D341Med (cell line): ENCODE measurements around the gene DIDO1.
"Not testable (repeated sequence)": the region's sequence is repeated elsewhere in the genome, so short reads cannot be mapped to it uniquely, and the experiment has no call there.

Experiments used
- DNase-seq: peaks from one replicate; pipeline ENCODE4 v3.0.0; 2012; ENCODE audit warnings: low spot score

The DIDO1 gene

DNA sequence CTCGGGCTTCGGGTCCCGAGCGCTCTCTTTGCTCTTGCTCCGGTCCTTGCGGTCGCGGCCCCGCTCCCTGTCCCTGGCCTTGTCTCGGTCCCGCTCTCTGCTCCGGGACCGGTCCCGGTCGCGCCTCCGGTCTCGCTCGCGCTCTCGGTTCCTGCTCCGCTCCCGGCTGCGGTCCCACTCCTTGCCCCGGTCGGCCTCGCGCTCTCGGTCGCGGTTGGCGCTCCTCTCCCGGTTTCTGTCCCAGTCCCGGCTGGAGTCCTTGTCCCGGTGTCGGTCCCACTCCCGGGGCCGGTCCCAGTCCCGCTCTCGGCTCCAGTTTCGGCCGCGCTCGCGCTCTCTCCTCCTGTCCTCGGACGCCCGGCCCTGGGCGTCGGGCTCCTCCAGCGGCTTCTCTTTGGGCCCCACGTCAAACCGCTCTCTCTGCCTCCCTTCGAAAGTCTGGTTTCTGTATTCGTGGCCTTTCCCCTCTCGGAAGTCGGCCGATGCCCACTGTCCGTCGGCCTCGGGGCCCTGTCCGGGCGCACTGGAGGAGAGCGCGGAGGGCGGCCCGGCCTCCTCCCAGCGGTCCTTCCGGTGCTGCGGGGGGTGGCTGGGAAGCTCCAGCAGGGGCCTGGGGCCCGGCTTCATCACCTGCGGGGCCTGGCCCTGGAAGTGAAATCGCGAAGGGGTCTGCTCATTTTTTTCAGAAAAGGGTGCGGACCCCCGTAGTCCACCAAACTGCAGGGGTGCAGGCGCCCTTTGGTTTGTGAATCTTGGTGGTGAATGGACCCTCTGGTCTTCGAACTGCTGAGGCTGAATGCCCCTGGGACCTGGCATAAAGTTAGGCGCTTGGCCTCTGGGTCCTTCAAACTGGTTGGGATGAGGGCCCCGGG lies 46.8 kb downstream of the DIDO1 start:
- peak; percentile 30 for DNase-seq

DNA sequence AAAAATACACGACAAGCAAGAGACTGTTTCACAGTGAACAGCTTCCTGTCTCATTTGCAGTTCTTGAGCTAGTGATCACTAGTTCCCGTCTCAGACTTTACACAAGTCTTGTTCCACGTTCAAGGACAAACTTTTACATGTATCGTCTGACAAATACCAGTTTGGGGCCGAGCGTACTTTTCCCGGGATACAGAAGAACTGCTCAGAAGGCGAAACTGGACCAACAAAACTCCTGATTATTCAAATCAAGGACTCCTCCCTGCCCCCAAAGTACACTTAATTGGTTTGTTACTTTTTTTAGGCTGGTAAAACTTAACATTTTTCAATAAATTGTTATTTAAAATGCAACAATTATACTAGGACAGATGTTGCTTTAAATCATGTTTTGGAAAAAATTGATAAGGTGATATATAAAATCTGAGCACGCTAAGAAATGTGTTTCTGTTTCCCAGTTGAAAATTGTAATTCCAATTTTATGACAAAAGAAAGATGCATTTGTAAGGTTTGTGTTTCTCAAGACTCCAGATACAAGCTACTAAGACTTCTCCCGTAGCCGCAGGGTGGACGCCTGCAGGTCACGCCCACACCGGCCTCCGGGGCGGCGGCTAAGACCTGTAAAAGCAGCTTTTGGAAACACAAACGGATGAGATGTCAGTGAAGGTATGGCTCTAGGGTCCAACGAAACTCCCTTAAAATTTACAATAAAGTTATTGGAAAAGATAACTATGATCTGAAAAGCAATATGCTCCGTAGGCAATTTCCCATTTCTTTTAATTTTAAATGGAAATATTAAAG lies 47.9 kb downstream of the DIDO1 start:
- DNase-seq, result peak; percentile 18

DNA sequence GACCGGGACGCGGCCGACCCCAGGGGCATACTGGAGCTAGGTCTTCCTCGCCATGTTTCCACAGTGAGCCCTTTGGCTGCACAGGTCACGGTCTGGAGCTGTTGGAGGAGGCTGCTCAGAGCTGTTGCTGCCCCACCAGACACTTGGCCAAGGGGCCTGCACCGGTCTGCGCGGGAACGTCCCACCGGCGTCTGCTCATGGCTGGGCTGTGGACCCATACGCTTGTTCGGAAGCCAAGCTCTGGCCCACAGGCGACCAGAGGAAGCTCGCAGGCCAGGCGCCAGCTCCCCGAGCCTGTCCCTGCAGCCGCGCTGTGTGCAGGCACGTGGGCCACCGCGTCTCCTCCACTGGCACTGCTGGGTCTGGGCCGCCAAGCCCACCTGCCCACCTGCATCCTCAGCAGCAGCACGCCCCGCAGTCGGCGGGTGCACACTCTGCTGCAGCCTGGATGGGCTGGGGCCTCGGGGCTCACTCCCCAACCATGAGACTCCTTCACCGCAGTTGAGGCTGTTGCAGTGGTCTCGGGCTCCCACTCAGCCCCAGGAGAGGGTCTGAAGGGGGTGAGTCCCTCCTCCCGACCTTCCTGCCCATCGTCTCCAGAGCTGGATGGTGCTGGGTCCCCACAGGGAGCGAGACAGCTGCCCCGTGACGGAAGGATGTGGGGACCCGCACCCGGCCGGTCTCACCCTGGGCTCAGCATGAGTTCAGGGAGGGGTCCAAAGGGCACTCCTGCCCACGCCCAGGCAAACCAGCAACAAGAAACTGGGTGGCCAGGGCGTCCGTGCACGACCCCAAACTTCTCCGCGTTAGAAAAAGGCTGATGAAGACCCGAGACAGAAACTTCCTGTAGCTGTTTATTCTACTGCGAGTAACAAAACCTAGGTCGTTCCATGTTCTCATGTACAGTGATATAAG lies 49.1 kb downstream of the DIDO1 start:
- DNase-seq, result peak; percentile 37

DNA sequence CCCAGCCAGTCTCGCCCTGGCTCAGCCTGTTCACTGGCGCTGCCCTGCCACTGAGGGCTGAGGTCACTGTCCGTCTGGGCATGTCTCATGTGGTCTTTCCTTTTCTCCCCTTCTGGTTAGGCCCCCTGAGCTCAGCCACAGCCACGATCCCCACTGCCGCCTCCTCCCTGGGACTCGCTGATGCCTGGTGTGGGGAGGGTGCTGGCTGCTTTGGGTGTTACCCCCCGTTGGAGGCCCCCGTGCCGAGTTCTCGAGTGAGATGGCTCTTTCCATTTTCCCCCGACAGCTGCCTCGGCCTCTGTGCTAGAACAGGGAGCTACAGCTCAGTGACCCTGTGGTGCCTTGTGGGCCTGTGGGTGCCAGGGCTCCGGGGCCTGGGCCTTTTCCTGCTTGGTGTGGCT lies 49.8 kb downstream of the DIDO1 start:
- DNase-seq, result no peak

DNA sequence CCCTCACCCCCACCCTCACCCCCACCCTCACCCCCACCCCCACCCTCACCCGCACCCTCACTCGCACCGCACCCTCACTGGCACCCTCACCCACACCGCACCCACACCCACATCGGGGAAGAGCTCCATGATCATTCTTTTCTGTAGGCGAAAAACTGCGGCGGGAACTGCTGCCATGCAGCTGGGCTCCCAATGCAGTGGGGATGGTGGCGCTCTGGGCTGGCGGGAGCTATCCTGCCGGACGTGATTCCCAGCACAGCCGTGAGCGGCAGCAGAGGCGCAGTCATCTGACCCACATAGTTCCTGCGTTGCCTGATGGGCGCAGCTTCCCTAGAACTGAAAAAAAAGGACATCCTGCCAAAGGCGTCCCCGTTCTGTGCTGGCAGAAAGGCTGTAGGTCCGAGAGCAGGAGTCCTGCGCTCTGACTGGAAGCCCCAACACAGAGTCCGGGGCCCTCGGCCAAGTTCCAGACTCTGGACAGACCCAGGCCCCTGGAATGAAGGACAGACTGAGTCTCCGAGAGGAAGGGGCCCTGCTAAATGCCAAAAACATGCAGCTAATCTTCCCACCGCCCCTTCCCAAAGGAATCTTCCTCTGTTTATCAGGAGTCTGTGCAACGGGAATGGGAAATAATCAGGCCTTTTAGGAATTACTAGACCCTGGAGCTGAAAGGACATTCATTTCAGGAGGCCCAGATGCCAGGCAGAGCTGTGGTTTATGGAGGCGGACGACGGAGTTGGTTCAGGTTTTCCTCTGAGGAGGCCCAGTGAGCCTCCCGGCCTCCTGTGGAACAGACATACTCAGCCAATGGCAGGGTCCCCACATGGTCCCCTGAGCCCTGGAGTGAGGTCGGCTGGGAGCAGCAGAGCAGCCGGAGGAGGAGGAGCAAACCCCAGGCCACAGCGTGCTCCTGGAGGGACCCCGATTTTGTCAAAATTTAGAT lies 50.6 kb downstream of the DIDO1 start:
- DNase-seq, result peak; percentile 84

DNA sequence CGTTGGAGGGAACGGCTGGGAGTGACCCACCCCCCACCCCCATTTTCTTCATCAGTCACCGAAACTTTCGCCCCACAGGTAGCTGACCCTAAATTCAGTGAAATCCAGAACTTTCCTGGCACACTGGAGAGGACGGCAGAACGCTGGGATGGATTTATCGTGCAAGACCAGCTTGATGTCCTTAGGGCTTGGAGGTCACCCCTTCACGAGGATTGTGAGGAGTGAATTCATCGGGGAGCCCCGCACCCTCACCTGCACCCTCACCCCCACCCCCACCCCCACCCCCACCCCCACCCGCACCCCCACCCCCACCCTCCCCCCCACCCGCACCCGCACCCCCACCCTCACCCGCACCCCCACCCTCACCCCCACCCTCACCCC lies 51.4 kb downstream of the DIDO1 start:
- DNase-seq, result peak; percentile 39

DNA sequence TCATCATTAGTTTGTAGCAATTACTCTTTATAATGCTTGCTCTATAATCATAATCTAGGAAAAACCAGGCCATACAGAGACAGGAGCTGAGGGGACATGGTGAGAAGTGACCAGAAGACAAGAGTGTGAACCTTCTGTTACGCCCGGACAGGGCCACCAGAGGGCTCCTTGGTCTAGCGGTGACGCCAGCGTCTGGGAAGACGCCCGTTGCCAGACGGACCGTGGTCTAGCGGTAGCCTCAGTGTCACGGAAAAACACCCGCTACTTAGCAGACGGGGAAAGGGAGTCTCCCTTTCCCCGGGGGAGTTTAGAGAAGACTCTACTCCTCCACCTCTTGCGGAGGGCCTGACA lies 52.6 kb downstream of the DIDO1 start:
- DNase-seq, result not testable (repeated sequence)

DNA sequence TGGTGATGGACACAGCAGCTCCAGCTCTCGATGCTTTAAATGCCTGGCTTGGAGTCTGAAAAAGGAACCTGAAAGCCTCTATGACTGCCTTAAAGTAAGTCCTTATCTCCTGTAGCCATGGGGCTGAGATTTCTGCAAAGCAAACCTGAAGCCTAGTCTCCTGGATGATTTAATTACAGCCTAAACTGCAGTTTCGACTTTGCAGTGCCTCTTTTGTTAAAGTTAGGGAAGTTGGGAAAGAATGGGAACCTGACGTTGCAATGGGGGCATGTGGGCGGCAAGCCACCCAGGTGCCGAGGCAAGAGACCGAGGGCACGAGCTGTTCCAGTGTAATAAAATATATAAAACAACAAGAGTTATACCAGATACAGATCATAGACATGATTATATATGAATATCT lies 53.0 kb downstream of the DIDO1 start:
- peak; percentile 9 for DNase-seq

DNA sequence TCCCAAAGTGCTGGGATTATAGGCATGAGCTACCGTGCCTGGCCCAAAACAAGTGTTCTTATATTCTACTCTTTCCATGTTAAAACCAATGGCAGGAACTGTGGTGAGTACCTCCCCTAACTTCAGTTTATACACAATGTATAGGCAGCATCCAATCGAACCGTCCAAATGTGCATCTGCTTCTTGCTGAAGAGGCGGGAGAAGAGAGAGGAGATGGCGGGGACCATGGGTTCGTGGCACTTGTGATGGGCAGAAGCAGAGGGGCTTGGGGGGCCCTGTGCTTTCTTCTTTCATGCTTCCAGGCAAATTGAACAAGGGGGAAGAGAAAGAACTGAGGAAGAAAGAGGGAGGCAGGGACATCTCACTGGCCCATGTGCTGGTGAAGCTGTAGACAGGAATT lies 53.4 kb downstream of the DIDO1 start:
- no peak for DNase-seq

DNA sequence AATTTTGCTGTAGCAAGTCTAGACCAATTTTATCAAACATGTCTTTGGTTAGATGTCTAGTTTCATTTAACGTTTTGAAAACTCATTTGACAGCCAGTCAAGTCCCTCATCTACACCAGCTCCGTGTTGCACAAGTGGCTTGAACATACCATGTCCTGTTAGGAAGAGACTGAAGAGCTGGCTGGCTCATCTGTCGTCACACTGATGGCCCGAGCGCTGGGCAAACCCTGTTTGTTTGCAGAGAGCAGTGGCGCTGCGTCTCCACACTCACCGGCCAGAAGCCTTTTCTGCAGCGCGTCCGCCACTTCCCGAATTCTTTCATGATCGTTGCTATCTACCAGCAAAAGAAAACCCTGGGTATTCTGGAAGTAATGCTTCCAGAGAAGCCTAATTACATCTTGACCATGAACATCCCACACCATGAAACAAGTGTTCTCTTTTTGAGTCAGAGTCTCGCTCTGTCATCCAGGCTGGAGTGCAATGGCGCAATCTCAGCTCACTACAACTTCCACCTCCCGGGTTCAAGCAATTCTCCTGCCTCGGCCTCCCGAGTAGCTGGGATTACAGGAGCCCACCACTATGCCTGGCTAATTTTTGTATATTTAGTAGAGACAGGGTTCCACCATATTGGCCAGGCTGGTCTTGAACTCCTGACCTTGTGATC lies 54.0 kb downstream of the DIDO1 start:
- DNase-seq, result no peak

DNA sequence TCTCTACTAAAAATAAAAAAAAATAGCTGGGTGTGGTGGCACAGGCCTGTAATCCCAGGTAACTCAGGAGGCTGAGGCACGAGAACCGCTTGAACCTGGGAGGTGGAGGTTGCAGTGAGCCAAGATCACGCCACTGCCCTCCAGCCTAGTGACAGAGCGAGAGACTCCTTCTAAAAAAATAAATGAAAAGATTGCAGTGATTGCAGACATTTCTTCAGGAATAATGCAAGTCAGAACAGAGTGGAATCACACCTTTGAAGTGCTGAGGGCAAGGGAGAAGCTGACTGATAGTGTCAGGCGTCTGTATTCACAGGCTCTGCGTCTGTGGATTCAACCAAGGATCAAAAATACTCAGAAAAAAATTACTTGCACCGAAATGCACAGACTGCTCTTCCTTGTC lies 62.1 kb downstream of the DIDO1 start:
- DNase-seq, result no peak

DNA sequence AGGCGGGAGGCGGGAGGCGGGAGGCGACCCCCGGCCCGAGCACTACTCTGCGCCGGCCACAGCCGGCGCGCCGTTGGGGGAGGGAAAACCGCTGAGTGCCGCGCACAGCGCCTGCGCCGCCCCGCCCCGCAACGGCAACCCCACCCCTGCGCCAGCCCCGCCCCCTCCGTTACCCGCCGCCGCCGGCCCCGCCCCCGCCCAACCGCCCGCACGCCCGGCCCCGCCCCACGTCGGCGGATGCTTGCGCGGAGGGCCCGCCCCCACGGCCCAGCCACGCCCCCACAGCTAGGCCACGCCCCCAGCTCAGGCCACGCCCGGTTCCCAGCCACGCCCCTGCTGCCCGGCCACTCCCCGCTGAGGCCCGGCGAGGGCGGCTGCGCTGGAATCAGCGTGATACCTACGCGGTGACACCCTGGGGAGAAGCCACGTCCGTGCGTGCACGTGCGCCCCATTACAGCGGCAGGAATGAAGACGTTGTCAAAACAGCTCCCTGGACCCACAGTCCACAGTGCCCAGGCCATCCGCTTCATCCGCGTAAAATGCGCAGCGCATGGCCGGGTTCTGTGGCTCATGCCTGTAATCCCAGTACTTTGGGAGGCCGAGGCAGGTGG lies 64.5 kb downstream of the DIDO1 start, which contains the start of gene TCFL5:
Gene TCFL5, minus strand, starts transcription at position 97 of the 611 bp plus-strand sequence. CDS start 152 bp downstream, outside the sequence.
- peak; percentile 99 for DNase-seq

DNA sequence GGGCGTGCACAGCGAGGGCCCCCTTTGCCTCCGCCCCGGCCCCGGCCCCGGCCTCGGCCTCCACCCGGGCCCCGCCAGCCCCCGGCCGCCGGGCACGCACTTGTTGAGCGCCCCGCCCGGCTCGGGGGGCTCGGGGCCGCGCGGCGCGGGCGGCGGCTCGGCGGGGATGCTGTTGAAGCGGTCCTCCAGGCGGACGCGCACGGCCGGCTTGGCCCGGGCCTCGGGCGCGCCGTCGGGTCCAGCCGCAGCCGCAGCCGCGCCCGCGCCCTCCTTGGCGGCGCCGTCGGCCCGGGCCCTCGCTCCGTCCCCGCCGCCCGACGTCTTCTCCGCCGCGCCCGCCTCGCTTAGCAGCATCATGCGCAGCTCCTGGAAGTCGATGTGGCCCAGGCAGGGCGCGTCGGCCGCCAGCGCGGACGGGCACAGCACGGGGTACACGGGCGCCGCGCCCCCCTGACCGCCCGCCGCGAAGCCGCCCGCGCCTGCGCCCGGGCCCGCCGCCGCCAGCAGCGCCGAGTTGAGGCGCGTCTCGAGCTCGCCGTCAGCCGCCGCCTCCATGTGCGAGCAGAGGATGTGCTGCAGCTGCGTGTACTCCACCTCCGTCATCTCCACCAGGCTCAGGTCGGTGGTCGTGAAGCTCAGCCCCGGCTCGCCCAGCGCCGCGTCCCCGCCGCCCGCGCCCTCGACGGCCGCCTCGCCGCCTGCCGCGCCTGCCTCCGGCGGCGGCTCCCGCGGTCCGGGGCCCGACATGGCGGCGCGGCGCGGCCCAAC lies 65.2 kb downstream of the DIDO1 start:
- DNase-seq, result peak; percentile 82

DNA sequence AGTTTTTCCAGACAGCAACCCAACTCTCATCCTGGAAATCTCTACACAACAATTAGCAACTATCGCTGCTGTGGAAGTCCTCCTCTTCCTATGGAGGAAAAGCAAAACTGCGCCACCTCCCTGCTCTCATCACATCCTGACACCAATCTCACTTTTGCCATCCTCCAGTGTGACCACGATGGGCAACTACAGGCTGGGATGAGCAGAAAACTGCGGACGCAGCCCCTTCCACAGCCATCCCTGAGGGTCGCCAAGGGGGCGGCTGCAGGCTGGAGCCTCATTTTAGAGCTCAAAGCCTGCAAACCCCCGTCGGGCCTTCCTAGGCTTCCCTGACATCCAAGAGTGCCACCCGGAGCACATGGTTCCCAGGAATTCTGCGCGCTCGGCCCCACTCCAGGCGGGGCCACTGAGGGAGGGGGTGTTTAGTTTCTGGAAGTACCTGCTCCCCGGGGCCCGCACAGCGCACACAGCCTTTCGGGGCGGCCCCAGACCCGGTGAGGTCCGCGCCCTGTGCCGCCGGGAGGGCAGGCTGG lies 65.8 kb downstream of the DIDO1 start:
- DNase-seq, result no peak

DNA sequence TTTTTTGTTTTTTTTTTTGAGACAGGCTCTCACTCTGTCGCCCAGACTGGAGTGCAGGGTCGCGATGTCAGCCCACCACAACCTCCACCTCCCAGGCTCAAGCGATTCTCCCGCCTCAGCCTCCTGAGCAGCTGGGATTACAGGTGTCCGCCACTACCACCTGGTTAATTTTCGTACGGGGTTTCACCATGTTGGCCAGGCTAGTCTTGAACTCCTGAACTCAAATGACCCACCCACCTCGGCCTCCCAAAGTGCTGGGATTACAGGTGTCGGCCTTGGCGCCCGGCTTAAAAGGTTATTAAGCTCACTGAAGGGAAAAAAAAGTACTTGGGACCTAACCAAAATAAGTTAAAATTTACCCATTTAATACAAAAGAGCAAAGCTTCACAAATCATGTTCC lies 66.6 kb downstream of the DIDO1 start:
- DNase-seq, result no peak

DNA sequence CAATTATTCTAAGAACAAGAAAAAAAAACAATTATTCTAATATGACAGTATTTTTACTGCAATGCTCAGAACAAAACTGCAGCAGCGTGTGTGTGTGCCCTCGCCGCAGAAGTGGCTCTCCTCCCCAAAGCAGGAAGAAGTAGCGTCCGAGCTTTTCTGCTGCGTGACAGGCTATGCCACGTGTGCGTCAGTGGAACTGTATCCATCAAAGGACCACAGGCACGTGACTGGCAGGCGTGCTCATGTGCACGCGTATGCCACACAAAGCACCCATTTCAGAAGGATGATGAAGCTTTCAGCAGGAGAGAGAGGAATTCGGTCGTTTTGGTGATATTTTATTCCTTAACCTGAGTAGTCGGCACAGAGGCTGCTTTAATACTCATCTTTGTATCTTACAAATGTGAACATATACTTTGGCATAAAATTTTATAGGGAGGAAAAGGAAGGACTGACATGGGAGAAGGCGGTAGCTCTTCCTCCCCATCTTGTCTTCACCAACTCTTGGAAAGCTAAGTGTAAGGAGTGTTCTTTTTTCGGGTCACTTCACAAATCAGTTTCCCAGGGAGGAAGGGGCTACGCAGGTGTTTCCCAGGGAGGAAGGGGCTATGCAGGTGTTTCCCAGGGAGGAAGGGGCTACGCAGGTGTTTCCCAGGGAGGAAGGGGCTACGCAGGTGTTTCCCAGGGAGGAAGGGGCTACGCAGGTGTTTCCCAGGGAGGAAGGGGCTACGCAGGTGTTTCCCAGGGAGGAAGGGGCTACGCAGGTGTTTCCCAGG lies 68.1 kb downstream of the DIDO1 start:
- no peak for DNase-seq

DNA sequence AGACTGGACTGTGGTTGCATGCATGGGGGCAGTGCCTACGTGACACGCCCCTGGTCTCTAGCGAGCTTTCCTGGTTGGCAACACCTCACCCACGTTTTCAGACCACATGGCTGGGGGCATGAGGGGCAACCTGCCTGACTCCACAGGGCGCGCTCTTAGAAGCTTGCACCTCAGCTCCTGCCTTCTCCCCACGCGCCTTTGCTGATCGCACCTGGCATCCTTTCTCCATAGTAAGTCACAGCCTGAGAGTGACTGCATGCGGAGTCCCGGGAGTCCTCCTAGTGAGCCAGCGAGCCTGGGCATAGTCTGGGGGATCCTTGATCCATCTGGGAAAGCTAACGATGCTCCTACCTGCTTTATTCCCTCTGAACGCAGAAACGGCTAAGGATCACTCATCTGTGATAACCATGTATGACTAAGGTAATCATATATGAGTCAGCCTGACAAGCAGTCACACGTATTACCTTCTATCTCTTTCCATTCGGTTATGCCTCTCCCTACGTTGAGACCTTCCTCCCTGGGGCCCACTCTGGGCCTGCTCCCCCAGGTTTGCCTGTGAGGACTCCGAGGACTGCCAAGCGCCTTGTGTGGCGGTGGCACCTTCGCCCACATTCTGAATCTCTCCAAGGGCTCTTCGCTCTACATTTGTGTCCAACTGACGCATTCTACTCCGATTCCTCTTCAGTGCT lies 69.2 kb downstream of the DIDO1 start:
- no peak for DNase-seq

DNA sequence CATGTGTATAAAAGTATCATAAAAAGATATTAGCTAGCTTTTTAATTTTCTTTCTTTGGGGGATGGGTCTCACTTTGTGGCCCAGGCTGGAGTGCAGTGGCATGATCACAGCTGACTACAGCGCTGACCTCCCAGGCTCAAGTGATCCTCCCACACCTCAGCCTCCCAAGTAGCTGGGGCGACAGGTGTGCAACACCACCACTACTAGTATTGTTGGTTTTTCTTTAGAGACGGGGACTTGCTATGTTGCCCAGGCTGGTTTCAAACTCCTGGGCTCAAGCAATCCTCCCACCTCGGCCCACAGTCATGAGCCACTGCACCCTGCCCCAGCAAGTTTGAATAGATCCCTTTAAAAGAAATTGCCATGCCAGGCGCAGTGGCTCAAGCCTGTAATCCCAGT lies 71.2 kb downstream of the DIDO1 start:
- no peak for DNase-seq
